CD4-positive, alpha-beta T cell treated with Interleukin-6 at 100 ng/mL for 8 hours (primary cell): ENCODE results near the gene SLC17A9.
A peak's percentile ranks its signal among the peaks of the same experiment; 100 is the strongest.
"Not testable (repeated sequence)": the region's sequence is repeated elsewhere in the genome, so short reads cannot be mapped to it uniquely, and the experiment has no call there.

Experiments used
- DNase-seq: peaks from one replicate; pipeline ENCODE4 v3.0.0-alpha.2; 2020; ENCODE audit warnings: mixed read lengths, low spot score

The SLC17A9 gene

GRCh38 chr20:62921119-62921687 lies 31.3 kb upstream of the SLC17A9 start:
- DNase-seq = peak; percentile 62

- DNase-seq = peak; percentile 53
Observed at GRCh38 chr20:62922451-62922921, 30.0 kb upstream of the SLC17A9 start.

GRCh38 chr20:62923059-62923668 lies 29.3 kb upstream of the SLC17A9 start:
- not testable (repeated sequence) for DNase-seq

- no peak for DNase-seq
Observed at GRCh38 chr20:62923669-62924441, 28.7 kb upstream of the SLC17A9 start.

GRCh38 chr20:62924442-62925075 lies 27.9 kb upstream of the SLC17A9 start:
- no peak for DNase-seq

GRCh38 chr20:62925076-62925419 lies 27.5 kb upstream of the SLC17A9 start:
- DNase-seq = no peak

GRCh38 chr20:62925420-62926228 lies 26.9 kb upstream of the SLC17A9 start:
- peak; percentile 24 for DNase-seq

- DNase-seq = peak; percentile 93
Observed at GRCh38 chr20:62926229-62927127, 26.0 kb upstream of the SLC17A9 start, which contains the start of gene DIDO1. DIDO1 (minus strand) TSS chr20:62926505.

GRCh38 chr20:62927128-62927705 lies 25.3 kb upstream of the SLC17A9 start:
- no peak for DNase-seq

- DNase-seq = peak; percentile 21
Observed at GRCh38 chr20:62928246-62928939, 24.1 kb upstream of the SLC17A9 start.

- DNase-seq = peak; percentile 43
Observed at GRCh38 chr20:62929051-62929538, 23.4 kb upstream of the SLC17A9 start.

- no peak for DNase-seq
Observed at GRCh38 chr20:62931464-62931863, 21.0 kb upstream of the SLC17A9 start.

GRCh38 chr20:62933966-62934365 lies 18.5 kb upstream of the SLC17A9 start:
- DNase-seq = no peak

- no peak for DNase-seq
Observed at GRCh38 chr20:62935204-62935967, 17.1 kb upstream of the SLC17A9 start.

- no peak for DNase-seq
Observed at GRCh38 chr20:62935968-62936585, 16.4 kb upstream of the SLC17A9 start.

GRCh38 chr20:62937268-62938104 lies 15.0 kb upstream of the SLC17A9 start:
- peak; percentile 96 for DNase-seq

GRCh38 chr20:62938105-62938888 lies 14.2 kb upstream of the SLC17A9 start, which contains the start of gene GID8:
GID8 (plus strand) TSS chr20:62938147; CDS start chr20:62941503, 3,356 bp downstream.
- DNase-seq = peak; percentile 17
